ENCODE measurements around the gene MRPL53. TPM values are rescaled to one million over a fixed set of nuclear protein-coding genes. Genes with fewer than 3 reads are reported as not detected.

Gene MRPL53
- total and polyA plus RNA-seq, 2 of the 8 experiments (the other 6 are each of a cell fraction or from before 2014, with no cell fraction given) = 36.6 to 46.3 TPM

- TF ChIP-seq, protein P1, sequence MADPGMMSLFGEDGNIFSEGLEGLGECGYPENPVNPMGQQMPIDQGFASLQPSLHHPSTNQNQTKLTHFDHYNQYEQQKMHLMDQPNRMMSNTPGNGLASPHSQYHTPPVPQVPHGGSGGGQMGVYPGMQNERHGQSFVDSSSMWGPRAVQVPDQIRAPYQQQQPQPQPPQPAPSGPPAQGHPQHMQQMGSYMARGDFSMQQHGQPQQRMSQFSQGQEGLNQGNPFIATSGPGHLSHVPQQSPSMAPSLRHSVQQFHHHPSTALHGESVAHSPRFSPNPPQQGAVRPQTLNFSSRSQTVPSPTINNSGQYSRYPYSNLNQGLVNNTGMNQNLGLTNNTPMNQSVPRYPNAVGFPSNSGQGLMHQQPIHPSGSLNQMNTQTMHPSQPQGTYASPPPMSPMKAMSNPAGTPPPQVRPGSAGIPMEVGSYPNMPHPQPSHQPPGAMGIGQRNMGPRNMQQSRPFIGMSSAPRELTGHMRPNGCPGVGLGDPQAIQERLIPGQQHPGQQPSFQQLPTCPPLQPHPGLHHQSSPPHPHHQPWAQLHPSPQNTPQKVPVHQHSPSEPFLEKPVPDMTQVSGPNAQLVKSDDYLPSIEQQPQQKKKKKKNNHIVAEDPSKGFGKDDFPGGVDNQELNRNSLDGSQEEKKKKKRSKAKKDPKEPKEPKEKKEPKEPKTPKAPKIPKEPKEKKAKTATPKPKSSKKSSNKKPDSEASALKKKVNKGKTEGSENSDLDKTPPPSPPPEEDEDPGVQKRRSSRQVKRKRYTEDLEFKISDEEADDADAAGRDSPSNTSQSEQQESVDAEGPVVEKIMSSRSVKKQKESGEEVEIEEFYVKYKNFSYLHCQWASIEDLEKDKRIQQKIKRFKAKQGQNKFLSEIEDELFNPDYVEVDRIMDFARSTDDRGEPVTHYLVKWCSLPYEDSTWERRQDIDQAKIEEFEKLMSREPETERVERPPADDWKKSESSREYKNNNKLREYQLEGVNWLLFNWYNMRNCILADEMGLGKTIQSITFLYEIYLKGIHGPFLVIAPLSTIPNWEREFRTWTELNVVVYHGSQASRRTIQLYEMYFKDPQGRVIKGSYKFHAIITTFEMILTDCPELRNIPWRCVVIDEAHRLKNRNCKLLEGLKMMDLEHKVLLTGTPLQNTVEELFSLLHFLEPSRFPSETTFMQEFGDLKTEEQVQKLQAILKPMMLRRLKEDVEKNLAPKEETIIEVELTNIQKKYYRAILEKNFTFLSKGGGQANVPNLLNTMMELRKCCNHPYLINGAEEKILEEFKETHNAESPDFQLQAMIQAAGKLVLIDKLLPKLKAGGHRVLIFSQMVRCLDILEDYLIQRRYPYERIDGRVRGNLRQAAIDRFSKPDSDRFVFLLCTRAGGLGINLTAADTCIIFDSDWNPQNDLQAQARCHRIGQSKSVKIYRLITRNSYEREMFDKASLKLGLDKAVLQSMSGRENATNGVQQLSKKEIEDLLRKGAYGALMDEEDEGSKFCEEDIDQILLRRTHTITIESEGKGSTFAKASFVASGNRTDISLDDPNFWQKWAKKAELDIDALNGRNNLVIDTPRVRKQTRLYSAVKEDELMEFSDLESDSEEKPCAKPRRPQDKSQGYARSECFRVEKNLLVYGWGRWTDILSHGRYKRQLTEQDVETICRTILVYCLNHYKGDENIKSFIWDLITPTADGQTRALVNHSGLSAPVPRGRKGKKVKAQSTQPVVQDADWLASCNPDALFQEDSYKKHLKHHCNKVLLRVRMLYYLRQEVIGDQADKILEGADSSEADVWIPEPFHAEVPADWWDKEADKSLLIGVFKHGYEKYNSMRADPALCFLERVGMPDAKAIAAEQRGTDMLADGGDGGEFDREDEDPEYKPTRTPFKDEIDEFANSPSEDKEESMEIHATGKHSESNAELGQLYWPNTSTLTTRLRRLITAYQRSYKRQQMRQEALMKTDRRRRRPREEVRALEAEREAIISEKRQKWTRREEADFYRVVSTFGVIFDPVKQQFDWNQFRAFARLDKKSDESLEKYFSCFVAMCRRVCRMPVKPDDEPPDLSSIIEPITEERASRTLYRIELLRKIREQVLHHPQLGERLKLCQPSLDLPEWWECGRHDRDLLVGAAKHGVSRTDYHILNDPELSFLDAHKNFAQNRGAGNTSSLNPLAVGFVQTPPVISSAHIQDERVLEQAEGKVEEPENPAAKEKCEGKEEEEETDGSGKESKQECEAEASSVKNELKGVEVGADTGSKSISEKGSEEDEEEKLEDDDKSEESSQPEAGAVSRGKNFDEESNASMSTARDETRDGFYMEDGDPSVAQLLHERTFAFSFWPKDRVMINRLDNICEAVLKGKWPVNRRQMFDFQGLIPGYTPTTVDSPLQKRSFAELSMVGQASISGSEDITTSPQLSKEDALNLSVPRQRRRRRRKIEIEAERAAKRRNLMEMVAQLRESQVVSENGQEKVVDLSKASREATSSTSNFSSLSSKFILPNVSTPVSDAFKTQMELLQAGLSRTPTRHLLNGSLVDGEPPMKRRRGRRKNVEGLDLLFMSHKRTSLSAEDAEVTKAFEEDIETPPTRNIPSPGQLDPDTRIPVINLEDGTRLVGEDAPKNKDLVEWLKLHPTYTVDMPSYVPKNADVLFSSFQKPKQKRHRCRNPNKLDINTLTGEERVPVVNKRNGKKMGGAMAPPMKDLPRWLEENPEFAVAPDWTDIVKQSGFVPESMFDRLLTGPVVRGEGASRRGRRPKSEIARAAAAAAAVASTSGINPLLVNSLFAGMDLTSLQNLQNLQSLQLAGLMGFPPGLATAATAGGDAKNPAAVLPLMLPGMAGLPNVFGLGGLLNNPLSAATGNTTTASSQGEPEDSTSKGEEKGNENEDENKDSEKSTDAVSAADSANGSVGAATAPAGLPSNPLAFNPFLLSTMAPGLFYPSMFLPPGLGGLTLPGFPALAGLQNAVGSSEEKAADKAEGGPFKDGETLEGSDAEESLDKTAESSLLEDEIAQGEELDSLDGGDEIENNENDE (IDR thresholded peaks at IDR 0.05; ENCODE audit: insufficient replicate concordance, low read length) = no peak
- no peak for TF ChIP-seq HDAC6 (IDR thresholded peaks at IDR 0.05; ENCODE audit: low read depth, low read length)
- no peak for TF ChIP-seq JUND (IDR thresholded peaks at IDR 0.05; ENCODE audit: low read length)
- TF ChIP-seq MAFK (IDR thresholded peaks at IDR 0.05; ENCODE audit: low read depth, low read length) = no peak
- TF ChIP-seq FOSL1 (IDR thresholded peaks at IDR 0.05; ENCODE audit: insufficient read depth, low read depth, low read length) = no peak
- peak; percentile 11; the same call in 1 of the 2 replicates for TF ChIP-seq KDM1A (IDR thresholded peaks at IDR 0.05; ENCODE audit: borderline replicate concordance, low read length)
- no peak for TF ChIP-seq NRF1 (IDR thresholded peaks at IDR 0.05; ENCODE audit: low read depth, low read length)
- TF ChIP-seq SRF (IDR thresholded peaks at IDR 0.05; ENCODE audit: low read depth, low read length) = no peak
- no peak for TF ChIP-seq BCL11A (IDR thresholded peaks at IDR 0.05; ENCODE audit: low read depth in 2 of 2, low read length in 2 of 2)
- TF ChIP-seq CHD1 (IDR thresholded peaks at IDR 0.05; ENCODE audit: low read depth, low read length) = no peak
- no peak for TF ChIP-seq CBX5 (IDR thresholded peaks at IDR 0.05; ENCODE audit: low read depth, low read length)
Measured at GRCh38 chr2:74457549-74458131, 14.8 kb downstream of the MRPL53 start (continued).
